SK-N-SH treated with all-trans-retinoic acid at 6 μM for 48 hours (cell line): ENCODE results near the gene NYAP1.

Experiments
- ATAC-seq: fragments of 200-7000 bp; cut with Tn5 transposase; 3 replicates; pipeline ENCODE4 v1.9.1; 2020; ENCODE audit warnings: mild to moderate bottlenecking, moderate library complexity
- ARNTL ChIP-seq: fragments of 450-650 bp; formaldehyde crosslinking; IDR thresholded peaks from 2 replicates; pipeline ENCODE4 v1.5.0; 2020; ENCODE audit warnings: low read depth, mild to moderate bottlenecking, moderate library complexity, borderline replicate concordance
- BACH2 ChIP-seq: fragments of 250-450 bp; sonication (Bioruptor Pico); IDR thresholded peaks from 2 replicates; pipeline ENCODE4 v1.9.0; 2021; ENCODE audit warnings: mild to moderate bottlenecking, borderline replicate concordance
- CREB5 ChIP-seq: fragments of 250-450 bp; sonication (Bioruptor Pico); IDR thresholded peaks from 2 replicates; pipeline ENCODE4 v1.5.1; 2020; ENCODE audit warnings: low read depth, mild to moderate bottlenecking, moderate library complexity
- CSDC2 ChIP-seq: fragments of 250-450 bp; sonication (Bioruptor Pico); IDR thresholded peaks from 2 replicates; pipeline ENCODE4 v1.5.0; 2020; ENCODE audit warnings: mild to moderate bottlenecking, moderate library complexity
- CSRNP3 ChIP-seq: fragments of 250-450 bp; sonication (Bioruptor Pico); IDR thresholded peaks from 2 replicates; pipeline ENCODE4 v1.5.1; 2021; ENCODE audit warnings: mild to moderate bottlenecking, moderate library complexity
- ESRRG ChIP-seq: fragments of 250-450 bp; sonication (Bioruptor Pico); IDR thresholded peaks from 2 replicates; pipeline ENCODE4 v1.6.1; 2021; ENCODE audit warnings: mild to moderate bottlenecking
- GLIS3 ChIP-seq: fragments of 250-450 bp; sonication (Bioruptor Pico); IDR thresholded peaks from 2 replicates; pipeline ENCODE4 v1.5.0; 2020; ENCODE audit warnings: mild to moderate bottlenecking, moderate library complexity
- ISL1 ChIP-seq: fragments of 250-450 bp; sonication (Bioruptor Pico); IDR thresholded peaks from 2 replicates; pipeline ENCODE4 v2.1.2; 2022; ENCODE audit warnings: mild to moderate bottlenecking, moderate library complexity
- OSR1 ChIP-seq: fragments of 250-450 bp; sonication (Bioruptor Pico); IDR thresholded peaks from 2 replicates; pipeline ENCODE4 v1.8.0; 2022; ENCODE audit warnings: moderate library complexity, mild to moderate bottlenecking, inconsistent platforms
- PATZ1 ChIP-seq: fragments of 250-450 bp; sonication (Bioruptor Pico); IDR thresholded peaks from 2 replicates; pipeline ENCODE4 v1.8.0; 2020; ENCODE audit warnings: mild to moderate bottlenecking, moderate library complexity, borderline replicate concordance
- POU6F1 ChIP-seq: fragments of 250-450 bp; sonication (Bioruptor Pico); IDR thresholded peaks from 2 replicates; pipeline ENCODE4 v1.8.0; 2021; ENCODE audit warnings: low read depth, mild to moderate bottlenecking, moderate library complexity, borderline replicate concordance
- PPARA ChIP-seq: fragments of 250-450 bp; sonication (Bioruptor Pico); IDR thresholded peaks from 2 replicates; pipeline ENCODE4 v1.5.0; 2020; ENCODE audit warnings: mild to moderate bottlenecking, borderline replicate concordance
- RARB ChIP-seq: fragments of 250-450 bp; sonication (Bioruptor Pico); IDR thresholded peaks from 2 replicates; pipeline ENCODE4 v1.8.0; 2021; ENCODE audit warnings: mild to moderate bottlenecking, moderate library complexity
- TCF4 ChIP-seq: fragments of 250-450 bp; sonication (Bioruptor Pico); IDR thresholded peaks from 2 replicates; pipeline ENCODE4 v1.8.0; 2021; ENCODE audit warnings: mild to moderate bottlenecking, moderate library complexity, borderline replicate concordance
- TOX ChIP-seq: fragments of 250-450 bp; sonication (Bioruptor Pico); IDR thresholded peaks from 2 replicates; pipeline ENCODE4 v1.8.0; 2021; ENCODE audit warnings: mild to moderate bottlenecking, moderate library complexity, borderline replicate concordance
- TSHZ2 ChIP-seq: fragments of 250-450 bp; sonication (Bioruptor Pico); IDR thresholded peaks from 2 replicates; pipeline ENCODE4 v1.5.0; 2020; ENCODE audit warnings: mild to moderate bottlenecking, moderate library complexity
- ZC3H10 ChIP-seq: fragments of 250-450 bp; sonication (Bioruptor Pico); IDR thresholded peaks from 2 replicates; pipeline ENCODE4 v1.5.1; 2021; ENCODE audit warnings: mild to moderate bottlenecking, moderate library complexity
- ZFP3 ChIP-seq: fragments of 250-450 bp; sonication (Bioruptor Pico); IDR thresholded peaks from 2 replicates; pipeline ENCODE4 v1.5.0; 2020; ENCODE audit warnings: mild to moderate bottlenecking, moderate library complexity
- ZFP30 ChIP-seq: fragments of 450-650 bp; formaldehyde crosslinking; IDR thresholded peaks from 2 replicates; pipeline ENCODE4 v1.5.0; 2022; ENCODE audit warnings: mild to moderate bottlenecking, moderate library complexity
- ZNF565 ChIP-seq: fragments of 450-650 bp; formaldehyde crosslinking; conservative IDR thresholded peaks from 2 replicates; pipeline ENCODE4 v1.5.0; 2020; ENCODE audit warnings: low read depth, mild to moderate bottlenecking, moderate library complexity
- ZNF8 ChIP-seq: fragments of 450-650 bp; formaldehyde crosslinking; IDR thresholded peaks from 2 replicates; pipeline ENCODE4 v1.5.0; 2020; ENCODE audit warnings: mild to moderate bottlenecking, moderate library complexity

NYAP1 gene

GRCh38 chr7:100443096-100443840, 40.5 kb upstream of the NYAP1 start:
- no peak for ATAC-seq
- TF ChIP-seq ZNF565: no peak
- TF ChIP-seq ISL1: no peak
- no peak for TF ChIP-seq RARB
- no peak for TF ChIP-seq ARNTL (CRISPR knock-in tag)
- no peak for TF ChIP-seq OSR1 (CRISPR knock-in tag)
- TF ChIP-seq ZC3H10 (CRISPR knock-in tag): no peak
- no peak for TF ChIP-seq TSHZ2 (CRISPR knock-in tag)
- TF ChIP-seq CSRNP3: no peak
- TF ChIP-seq POU6F1 (CRISPR knock-in tag): no peak
- no peak for TF ChIP-seq GLIS3 (CRISPR knock-in tag)
- TF ChIP-seq CSDC2: no peak
- no peak for TF ChIP-seq CREB5
- TF ChIP-seq, all 23 proteins: peak for 0

GRCh38 chr7:100444311-100445278, 39.1 kb upstream of the NYAP1 start:
- ATAC-seq: peak; percentile 40
- TF ChIP-seq ZFP30 (CRISPR knock-in tag): no peak
- no peak for TF ChIP-seq ZNF565
- no peak for TF ChIP-seq RARB
- no peak for TF ChIP-seq OSR1 (CRISPR knock-in tag)
- TF ChIP-seq ZNF8 (CRISPR knock-in tag): no peak
- no peak for TF ChIP-seq PPARA (CRISPR knock-in tag)
- no peak for TF ChIP-seq POU6F1 (CRISPR knock-in tag)
- TF ChIP-seq, all 23 proteins: peak for 0

GRCh38 chr7:100446040-100446439, 37.7 kb upstream of the NYAP1 start:
- 0 out of 3 replicates have a peak, but pooled peaks have one; percentile 7 for ATAC-seq
- TF ChIP-seq ARNTL (CRISPR knock-in tag) (no peak), CREB5 (no peak), ZNF565 (no peak), ZFP30 (CRISPR knock-in tag) (no peak), TOX (CRISPR knock-in tag) (no peak), ZC3H10 (CRISPR knock-in tag) (no peak), BACH2 (no peak), CSRNP3 (no peak), RARB (no peak), PATZ1 (CRISPR knock-in tag) (no peak), ZFP3 (no peak), TCF4 (CRISPR knock-in tag) (no peak), ESRRG (CRISPR knock-in tag) (no peak), OSR1 (CRISPR knock-in tag) (no peak), ISL1 (no peak), GLIS3 (CRISPR knock-in tag) (no peak)
